ENCODE measurements around the gene MERTK.

The MERTK gene

DNA sequence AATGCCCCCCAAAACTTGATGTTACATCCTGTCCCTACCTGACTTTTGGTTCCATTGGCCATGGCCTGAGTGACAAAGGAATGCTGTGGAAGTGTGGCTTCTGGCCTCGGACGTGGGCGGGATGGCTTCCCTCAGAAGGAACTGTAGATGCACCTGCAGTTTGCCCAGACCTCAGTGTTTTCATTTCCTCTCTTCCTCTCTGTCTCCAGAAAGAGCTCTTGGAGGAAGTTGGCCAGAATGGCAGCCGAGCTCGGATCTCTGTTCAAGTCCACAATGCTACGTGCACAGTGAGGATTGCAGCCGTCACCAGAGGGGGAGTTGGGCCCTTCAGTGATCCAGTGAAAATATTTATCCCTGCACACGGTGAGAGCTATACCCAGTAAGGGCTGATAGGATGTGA is 95.6 kb downstream of the MERTK start:
- H3K4me3 ChIP-seq (ENCODE audit: low read length) = no peak overlapping the region
- peaks cover 4% of the 10 kb centered on the region; the same call in 1 of the 2 replicates for H3K27me3 ChIP-seq (ENCODE audit: control insufficient read depth, low read length)
- no peaks in the 10 kb centered on the region for H4K20me1 ChIP-seq (ENCODE audit: control insufficient read depth, insufficient read depth, low read depth, low read length)
- TF ChIP-seq, protein P1, sequence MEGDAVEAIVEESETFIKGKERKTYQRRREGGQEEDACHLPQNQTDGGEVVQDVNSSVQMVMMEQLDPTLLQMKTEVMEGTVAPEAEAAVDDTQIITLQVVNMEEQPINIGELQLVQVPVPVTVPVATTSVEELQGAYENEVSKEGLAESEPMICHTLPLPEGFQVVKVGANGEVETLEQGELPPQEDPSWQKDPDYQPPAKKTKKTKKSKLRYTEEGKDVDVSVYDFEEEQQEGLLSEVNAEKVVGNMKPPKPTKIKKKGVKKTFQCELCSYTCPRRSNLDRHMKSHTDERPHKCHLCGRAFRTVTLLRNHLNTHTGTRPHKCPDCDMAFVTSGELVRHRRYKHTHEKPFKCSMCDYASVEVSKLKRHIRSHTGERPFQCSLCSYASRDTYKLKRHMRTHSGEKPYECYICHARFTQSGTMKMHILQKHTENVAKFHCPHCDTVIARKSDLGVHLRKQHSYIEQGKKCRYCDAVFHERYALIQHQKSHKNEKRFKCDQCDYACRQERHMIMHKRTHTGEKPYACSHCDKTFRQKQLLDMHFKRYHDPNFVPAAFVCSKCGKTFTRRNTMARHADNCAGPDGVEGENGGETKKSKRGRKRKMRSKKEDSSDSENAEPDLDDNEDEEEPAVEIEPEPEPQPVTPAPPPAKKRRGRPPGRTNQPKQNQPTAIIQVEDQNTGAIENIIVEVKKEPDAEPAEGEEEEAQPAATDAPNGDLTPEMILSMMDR (IDR thresholded peaks at IDR 0.05; ENCODE audit: low read depth, low read length, poor library complexity, severe bottlenecking) = no peak
- no peak for TF ChIP-seq EZH2phosphoT487 (IDR thresholded peaks at IDR 0.05; ENCODE audit: borderline replicate concordance, low read length)
- no peaks in the 10 kb centered on the region for H3K36me3 ChIP-seq (ENCODE audit: control insufficient read depth, low read length)
- H3K9me3 ChIP-seq (ENCODE audit: control insufficient read depth, insufficient read depth, low read length) = no peaks in the 10 kb centered on the region
- no peak overlapping the region for H3K27ac ChIP-seq (ENCODE audit: low read depth, low read length)
- H3K4me1 ChIP-seq (ENCODE audit: control insufficient read depth, low read length) = no peaks in the 10 kb centered on the region
- no peaks in the 10 kb centered on the region for H3K79me2 ChIP-seq (ENCODE audit: control insufficient read depth, low read length)
- H3K9me2 ChIP-seq (replicated peaks; ENCODE audit: control insufficient read depth, low read length) = no peaks in the 10 kb centered on the region
- no peak overlapping the region for H3K4me2 ChIP-seq (ENCODE audit: low read length)
- no peaks in the 10 kb centered on the region for H3F3A ChIP-seq (ENCODE audit: control insufficient read depth, insufficient read depth)

DNA sequence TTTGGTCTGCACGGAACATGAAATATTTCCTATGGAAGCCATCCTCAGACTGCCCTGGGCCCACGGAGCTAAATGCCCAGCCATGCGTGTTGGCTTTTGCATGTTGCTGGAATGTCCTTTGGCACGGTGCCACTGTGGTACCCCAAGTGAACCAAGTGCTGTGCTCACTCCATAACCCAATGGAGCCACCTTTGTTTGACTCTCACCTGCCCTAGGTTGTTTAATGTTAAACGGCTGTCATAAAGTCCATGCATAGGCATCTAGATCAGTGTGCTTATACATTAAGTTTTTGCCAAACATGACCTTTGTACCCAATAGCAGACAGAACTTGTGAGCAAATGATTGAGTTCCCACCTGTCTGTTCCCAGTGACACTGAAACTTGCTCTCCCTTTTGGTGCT is 96.7 kb downstream of the MERTK start:
- Histone ChIP-seq H3K27ac (ENCODE audit: low read depth, low read length) (no peak overlapping the region), H3K36me3 (ENCODE audit: control insufficient read depth, low read length) (no peaks in the 10 kb centered on the region), H3K4me1 (ENCODE audit: control insufficient read depth, low read length) (no peaks in the 10 kb centered on the region), H3K27me3 (ENCODE audit: control insufficient read depth, low read length) (peaks cover 4% of the 10 kb centered on the region; the same call in 1 of the 2 replicates), H3K79me2 (ENCODE audit: control insufficient read depth, low read length) (no peaks in the 10 kb centered on the region), H3K4me2 (ENCODE audit: low read length) (no peak overlapping the region), H3F3A (ENCODE audit: control insufficient read depth, insufficient read depth) (no peaks in the 10 kb centered on the region), H3K9me3 (ENCODE audit: control insufficient read depth, insufficient read depth, low read length) (no peaks in the 10 kb centered on the region), H3K9me2 (replicated peaks; ENCODE audit: control insufficient read depth, low read length) (no peaks in the 10 kb centered on the region), H3K4me3 (ENCODE audit: low read length) (no peak overlapping the region), H4K20me1 (ENCODE audit: control insufficient read depth, insufficient read depth, low read depth, low read length) (no peaks in the 10 kb centered on the region)
- no peak for TF ChIP-seq EZH2phosphoT487 (IDR thresholded peaks at IDR 0.05; ENCODE audit: borderline replicate concordance, low read length)
- TF ChIP-seq, protein P1 (IDR thresholded peaks at IDR 0.05; ENCODE audit: low read depth, low read length, poor library complexity, severe bottlenecking) = no peak

DNA sequence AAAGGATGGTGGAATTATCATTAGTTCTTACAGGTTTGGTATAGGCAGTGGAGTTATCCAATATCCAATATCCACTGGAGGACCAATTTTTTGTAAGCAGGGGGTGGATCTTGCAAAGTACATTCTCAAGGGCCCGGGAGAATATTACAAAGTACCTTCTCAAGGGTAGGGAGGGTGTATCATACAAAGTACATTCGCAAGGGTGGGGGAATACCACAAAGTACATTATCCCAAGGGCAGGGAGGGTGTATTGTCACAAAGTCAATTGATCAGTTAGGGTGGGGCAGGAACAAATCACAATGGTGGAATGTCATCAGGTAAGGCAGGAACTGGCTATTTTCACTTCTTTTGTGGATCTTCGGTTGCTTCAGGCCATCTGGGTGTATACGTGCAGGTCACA is 101.4 kb downstream of the MERTK start:
- Histone ChIP-seq H3K9me3 (ENCODE audit: control insufficient read depth, insufficient read depth, low read length) (no peaks in the 10 kb centered on the region), H3K27ac (ENCODE audit: low read depth, low read length) (no peak overlapping the region), H3K9me2 (replicated peaks; ENCODE audit: control insufficient read depth, low read length) (no peaks in the 10 kb centered on the region), H3K4me2 (ENCODE audit: low read length) (no peak overlapping the region), H3K4me1 (ENCODE audit: control insufficient read depth, low read length) (peaks cover 16% of the 10 kb centered on the region), H3K36me3 (ENCODE audit: control insufficient read depth, low read length) (no peaks in the 10 kb centered on the region), H3K4me3 (ENCODE audit: low read length) (no peak overlapping the region), H3K79me2 (ENCODE audit: control insufficient read depth, low read length) (no peaks in the 10 kb centered on the region), H3K27me3 (ENCODE audit: control insufficient read depth, low read length) (no peaks in the 10 kb centered on the region), H3F3A (ENCODE audit: control insufficient read depth, insufficient read depth) (peaks cover 8% of the 10 kb centered on the region), H4K20me1 (ENCODE audit: control insufficient read depth, insufficient read depth, low read depth, low read length) (no peaks in the 10 kb centered on the region)
- TF ChIP-seq, protein P1 (IDR thresholded peaks at IDR 0.05; ENCODE audit: low read depth, low read length, poor library complexity, severe bottlenecking) = no peak
- no peak for TF ChIP-seq EZH2phosphoT487 (IDR thresholded peaks at IDR 0.05; ENCODE audit: borderline replicate concordance, low read length)

Data from DOHH2 (cell line).